ENCODE data around the gene CDH4. TPM values are rescaled to one million over a fixed set of nuclear protein-coding genes. Genes with fewer than 3 reads are reported as not detected.

The CDH4 gene
- total and polyA plus RNA-seq, 2 donors (not counting 3 experiments of a cell fraction or from before 2014, with no cell fraction given), result 0.17 to 0.51 TPM

- TF ChIP-seq POLR2A (IDR thresholded peaks at IDR 0.05; ENCODE audit: low read depth, low read length) (no peak), POLR2AphosphoS5 (IDR thresholded peaks at IDR 0.05; ENCODE audit: insufficient read depth, low read depth, low read length) (no peak), EZH2 (IDR thresholded peaks at IDR 0.05; ENCODE audit: borderline replicate concordance, low read depth, low read length, severe bottlenecking) (no peak), JUN (IDR thresholded peaks at IDR 0.05; ENCODE audit: borderline replicate concordance, insufficient read depth, insufficient read length, low read depth) (no peak), MAX (IDR thresholded peaks at IDR 0.05; ENCODE audit: insufficient read depth, insufficient read length) (no peak)
- Histone ChIP-seq H3K4me2 (ENCODE audit: insufficient read depth, low read length) (no peak overlapping the region), H3K9ac (replicated peaks; ENCODE audit: extremely low read depth, insufficient read depth, low read length) (no peak overlapping the region), H3K9me1 (replicated peaks; ENCODE audit: control insufficient read depth, extremely low read depth, insufficient read depth, low read length) (no peaks in the 10 kb centered on the region), H3K79me2 (ENCODE audit: control insufficient read depth, insufficient read depth, low read length) (no peaks in the 10 kb centered on the region), H2AFZ (ENCODE audit: low read depth, low read length) (no peak overlapping the region), H3K27ac (ENCODE audit: insufficient read depth, low read depth, low read length) (no peak overlapping the region), H3K36me3 (ENCODE audit: control insufficient read depth in 2 of 2, extremely low read depth in 1 of 2, insufficient read depth in 2 of 2, low read length in 2 of 2) (no peaks in the 10 kb centered on the region), H4K20me1 (replicated peaks; ENCODE audit: control insufficient read depth, extremely low read depth, insufficient read depth, low read length) (no peaks in the 10 kb centered on the region), H3K4me1 (ENCODE audit: control insufficient read depth, extremely low read depth, insufficient read depth, low read length) (no peaks in the 10 kb centered on the region), H3K27me3 (ENCODE audit: control insufficient read depth in 2 of 2, insufficient read depth in 2 of 2, low read length in 2 of 2) (peaks cover 3 to 8% of the 10 kb centered on the region in 2 experiments), H3K4me3 (replicated peaks in 1 of 3; ENCODE audit: insufficient read depth in 1 of 3, low read depth in 1 of 3, low read length in 3 of 3) (no peak overlapping the region), H3K9me3 (replicated peaks; ENCODE audit: control insufficient read depth, insufficient read depth, low read length) (no peaks in the 10 kb centered on the region)
- FAIRE-seq (no peak), DNase-seq (ENCODE audit: low read depth, low spot score) (no peak)
- CTCF ChIA-PET, result no interaction called here
- intact Hi-C loops (cut with micrococcal nuclease), result no loop called here
- no TSS peak for BruUV-seq (replicated peaks)
- dilution Hi-C loops (cut with MboI; ENCODE audit: extremely low pct_ligation_motif_present, low sequenced_read_pairs), result no loop called here
- POLR2A ChIA-PET, result no interaction called here
Measured at GRCh38 chr20:61963885-61964674, 712.0 kb downstream of the CDH4 start.

Measured in endothelial cell of umbilical vein (primary cell).